Upper lobe of left lung (tissue), 4 donors: ENCODE data around the gene PDCD7.

Experiments
- CTCF ChIP-seq, 6 experiments: fragments of 450-650 bp in 4 of 6; fragments of 200-600 bp in 2 of 6; sonication (generic) in 2 of 6; IDR thresholded peaks; one replicate each; pipeline ENCODE4 v1.5.1; 2016 to 2019; ENCODE audit warnings: antibody characterized with exemption in 6 of 6
- POLR2AphosphoS5 ChIP-seq, 2 donors: sonication (generic); formaldehyde crosslinking; IDR thresholded peaks; one replicate each; pipeline ENCODE4 v1.5.1; 2017; ENCODE audit warnings: antibody characterized with exemption in 2 of 2

GRCh38 chr15:65085207-65085753 lies 48.3 kb downstream of the PDCD7 start:
- TF ChIP-seq CTCF (IDR thresholded peaks at IDR 0.05) (no peak), POLR2AphosphoS5 (IDR thresholded peaks at IDR 0.05) (peak in 1 of 2 donors; percentile 52)
